HEK293 (cell line): ENCODE measurements around the gene CISD2.

Source experiments
- CTCF ChIP-seq: fragments of 450-650 bp; formaldehyde crosslinking; IDR thresholded peaks from 2 replicates; pipeline ENCODE4 v1.5.1; 2016; ENCODE audit warnings: missing biosample characterization, missing genetic modification characterization
- PATZ1 ChIP-seq: fragments of 450-650 bp; formaldehyde crosslinking; IDR thresholded peaks from 2 replicates; pipeline ENCODE4 v1.5.1; 2016; ENCODE audit warnings: missing biosample characterization, missing genetic modification characterization
- SCRT1 ChIP-seq: fragments of 450-650 bp; formaldehyde crosslinking; IDR thresholded peaks from 2 replicates; pipeline ENCODE4 v1.5.1; 2016; ENCODE audit warnings: missing biosample characterization, missing genetic modification characterization, borderline replicate concordance
- ZBTB10 ChIP-seq: fragments of 450-650 bp; formaldehyde crosslinking; IDR thresholded peaks from 2 replicates; pipeline ENCODE4 v1.5.1; 2016; ENCODE audit warnings: missing biosample characterization, missing genetic modification characterization
- ZNF311 ChIP-seq: fragments of 450-650 bp; formaldehyde crosslinking; IDR thresholded peaks from 2 replicates; pipeline ENCODE4 v1.5.1; 2017; ENCODE audit warnings: missing biosample characterization, missing genetic modification characterization, borderline replicate concordance
- ZNF571 ChIP-seq: fragments of 450-650 bp; formaldehyde crosslinking; IDR thresholded peaks from 2 replicates; pipeline ENCODE4 v1.5.0; 2017; ENCODE audit warnings: missing biosample characterization, missing genetic modification characterization
- ZNF596 ChIP-seq: fragments of 450-650 bp; IDR thresholded peaks from 2 replicates; pipeline ENCODE4 v1.5.0; 2018; ENCODE audit warnings: missing biosample characterization, mild to moderate bottlenecking, missing genetic modification characterization, moderate library complexity
- ZSCAN23 ChIP-seq: fragments of 450-650 bp; formaldehyde crosslinking; IDR thresholded peaks from 2 replicates; pipeline ENCODE4 v1.5.1; 2016; ENCODE audit warnings: missing biosample characterization, missing genetic modification characterization

- TF ChIP-seq ZNF596 (tag by site-specific recombination) (no peak), SCRT1 (tag by site-specific recombination) (no peak), ZNF571 (tag by site-specific recombination) (no peak), CTCF (tag by site-specific recombination) (no peak), ZNF311 (no peak), ZSCAN23 (tag by site-specific recombination) (no peak), ZBTB10 (no peak), PATZ1 (no peak)
Measured at GRCh38 chr4:102858828-102859464, 9.8 kb upstream of the CISD2 start.
